Measurements from ENCODE around the gene CTPS1. TPM values are rescaled to one million over a fixed set of nuclear protein-coding genes. Genes with fewer than 3 reads are reported as not detected.
A peak's percentile ranks its signal among the peaks of the same experiment; 100 is the strongest.

The CTPS1 gene, protein sequence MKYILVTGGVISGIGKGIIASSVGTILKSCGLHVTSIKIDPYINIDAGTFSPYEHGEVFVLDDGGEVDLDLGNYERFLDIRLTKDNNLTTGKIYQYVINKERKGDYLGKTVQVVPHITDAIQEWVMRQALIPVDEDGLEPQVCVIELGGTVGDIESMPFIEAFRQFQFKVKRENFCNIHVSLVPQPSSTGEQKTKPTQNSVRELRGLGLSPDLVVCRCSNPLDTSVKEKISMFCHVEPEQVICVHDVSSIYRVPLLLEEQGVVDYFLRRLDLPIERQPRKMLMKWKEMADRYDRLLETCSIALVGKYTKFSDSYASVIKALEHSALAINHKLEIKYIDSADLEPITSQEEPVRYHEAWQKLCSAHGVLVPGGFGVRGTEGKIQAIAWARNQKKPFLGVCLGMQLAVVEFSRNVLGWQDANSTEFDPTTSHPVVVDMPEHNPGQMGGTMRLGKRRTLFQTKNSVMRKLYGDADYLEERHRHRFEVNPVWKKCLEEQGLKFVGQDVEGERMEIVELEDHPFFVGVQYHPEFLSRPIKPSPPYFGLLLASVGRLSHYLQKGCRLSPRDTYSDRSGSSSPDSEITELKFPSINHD
- total RNA-seq (2014; rRNA removed; shearing (Covaris generic)), result 19.2 and 23.0 TPM in 2 replicates
- 39.8 and 50.5 TPM in 2 replicates for polyA plus RNA-seq (2015; cell fraction: cytosol; rRNA removed)
- 118 TPM in 2 replicates for polyA plus RNA-seq (2015; cell fraction: nucleus; rRNA removed)

DNA sequence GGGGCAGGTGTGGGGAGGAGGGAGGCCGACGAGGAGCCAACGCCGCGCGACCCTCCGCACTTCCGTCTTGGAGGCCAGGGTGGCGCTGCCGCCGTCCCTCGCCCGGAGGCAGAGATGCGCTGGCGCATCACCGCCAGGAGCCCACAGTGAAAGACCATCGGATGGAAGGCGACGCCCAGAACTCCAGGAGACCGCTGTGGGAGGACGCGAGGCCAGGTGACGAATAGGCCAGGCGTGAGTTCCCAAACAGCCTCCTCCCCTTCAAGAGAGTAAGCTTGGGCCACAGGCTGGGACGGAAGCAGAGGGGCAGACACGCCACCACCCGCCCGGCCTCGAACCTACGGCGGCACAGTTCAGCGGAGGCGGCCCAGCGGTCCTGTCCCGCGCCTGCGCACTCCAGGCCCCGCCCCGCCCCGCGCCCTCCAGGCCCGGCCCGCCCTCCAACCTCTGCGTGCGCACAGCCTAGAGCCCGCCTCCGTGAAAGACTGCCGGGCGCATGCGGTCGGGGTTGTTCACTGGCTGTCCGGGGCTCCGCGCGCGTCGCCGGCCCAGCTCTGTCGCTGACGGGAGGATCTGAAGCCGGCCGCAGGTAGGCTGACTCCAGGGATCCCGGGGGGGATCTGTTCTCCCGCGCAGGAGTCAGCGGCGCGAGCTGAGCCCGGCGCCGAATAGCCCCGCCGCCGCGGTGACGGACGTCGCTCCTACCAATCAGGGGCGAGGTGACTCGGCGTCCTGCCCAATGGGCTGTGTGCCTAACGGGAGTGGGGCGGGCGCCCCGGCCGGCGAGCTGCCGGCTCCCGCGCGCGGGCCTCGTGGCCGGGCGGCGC is at the start of gene CTPS1:
Gene CTPS1, plus strand, starts transcription at position 456 of the 827 bp plus-strand sequence. CDS start 3,595 bp downstream, outside the sequence.
- peak; percentile 90 for DNase-seq (ENCODE audit: low read depth, low spot score)
- in situ Hi-C loops (cut with HindIII; ENCODE audit: low pct_unique_long_range_greater_than_20kb, low sequenced_read_pairs), result no loop called here

DNA sequence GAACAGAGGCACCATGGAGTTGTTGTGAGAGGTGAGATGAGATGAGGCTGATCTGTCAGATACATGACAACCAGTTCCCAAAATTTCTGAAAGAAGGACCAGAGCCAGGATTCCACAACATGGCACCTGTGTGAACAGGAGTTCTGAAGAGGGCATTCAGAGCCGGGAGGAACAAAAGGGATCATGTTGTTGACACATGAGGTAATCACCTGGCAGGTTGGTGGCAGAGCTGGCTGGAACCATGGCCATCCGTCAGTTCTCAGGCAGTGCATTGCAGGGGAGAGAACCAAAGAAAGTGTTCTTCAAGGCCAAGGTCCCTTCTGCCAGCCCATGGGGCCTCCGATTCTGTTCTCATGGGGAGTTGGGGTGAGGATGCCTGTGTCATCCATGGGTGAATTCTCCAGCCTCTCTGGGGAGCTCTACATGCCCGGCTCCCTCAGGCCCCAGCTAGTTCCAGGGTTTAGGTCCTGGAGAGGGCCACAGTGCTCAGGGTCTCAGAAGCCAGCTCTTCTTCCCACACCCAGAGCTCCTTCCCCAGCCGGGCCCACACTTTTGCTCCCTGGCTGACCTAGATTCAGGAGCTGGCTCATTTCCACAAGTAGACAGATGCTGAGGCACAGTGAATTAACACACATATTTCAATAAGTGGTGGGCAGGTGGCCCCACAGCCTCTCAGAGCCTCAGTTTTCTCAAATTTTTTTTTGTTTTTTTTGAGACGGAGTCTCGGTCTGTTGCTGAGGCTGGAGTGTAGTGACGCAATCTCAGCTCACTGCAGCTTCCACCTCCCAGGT is 49.1 kb upstream of the CTPS1 start:
- in situ Hi-C loops (cut with HindIII; ENCODE audit: low pct_unique_long_range_greater_than_20kb, low sequenced_read_pairs), result no loop called here
- DNase-seq (ENCODE audit: low read depth, low spot score), result no peak

DNA sequence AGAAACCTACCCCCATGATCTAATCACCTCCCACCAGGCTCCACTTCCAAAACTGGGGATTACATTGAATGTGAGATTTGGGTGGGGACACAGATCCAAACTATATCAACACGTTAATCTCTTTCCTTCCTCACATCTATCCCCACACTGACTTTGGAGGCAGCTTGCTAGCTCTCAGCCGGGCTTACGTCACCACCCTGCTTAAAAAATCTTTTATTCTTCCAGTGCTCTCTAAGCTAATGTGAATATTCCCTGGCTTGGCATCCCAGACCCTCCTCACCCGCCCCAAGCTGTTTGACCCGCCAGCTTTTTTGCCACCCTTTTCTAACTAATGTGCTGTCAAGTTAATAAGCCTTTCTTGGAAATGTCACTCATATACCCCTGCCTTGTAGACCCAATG is 47.9 kb upstream of the CTPS1 start:
- DNase-seq (ENCODE audit: low read depth, low spot score), result no peak
- in situ Hi-C loops (cut with HindIII; ENCODE audit: low pct_unique_long_range_greater_than_20kb, low sequenced_read_pairs), result no loop called here

DNA sequence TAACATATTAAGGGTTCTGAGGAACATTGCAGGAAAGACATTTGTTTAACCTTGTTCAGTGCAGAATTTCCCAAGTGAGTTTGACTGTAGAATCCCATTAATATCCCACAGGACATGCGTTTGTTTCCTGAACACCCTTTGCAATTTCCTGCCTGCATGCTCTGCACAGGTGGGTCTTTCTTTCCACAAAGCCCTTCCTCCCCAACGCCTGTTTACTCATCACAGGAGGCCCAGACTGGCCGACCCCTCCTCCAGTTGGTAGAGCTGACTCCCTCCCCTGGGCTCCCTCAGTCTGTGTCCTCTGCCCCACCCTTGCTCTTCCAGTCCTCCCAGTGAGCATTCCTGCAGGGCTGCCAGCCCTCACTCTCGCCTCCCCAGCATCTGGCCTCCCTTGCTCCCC is 47.5 kb upstream of the CTPS1 start:
- no peak for DNase-seq (ENCODE audit: low read depth, low spot score)
- in situ Hi-C loops (cut with HindIII; ENCODE audit: low pct_unique_long_range_greater_than_20kb, low sequenced_read_pairs), result no loop called here

DNA sequence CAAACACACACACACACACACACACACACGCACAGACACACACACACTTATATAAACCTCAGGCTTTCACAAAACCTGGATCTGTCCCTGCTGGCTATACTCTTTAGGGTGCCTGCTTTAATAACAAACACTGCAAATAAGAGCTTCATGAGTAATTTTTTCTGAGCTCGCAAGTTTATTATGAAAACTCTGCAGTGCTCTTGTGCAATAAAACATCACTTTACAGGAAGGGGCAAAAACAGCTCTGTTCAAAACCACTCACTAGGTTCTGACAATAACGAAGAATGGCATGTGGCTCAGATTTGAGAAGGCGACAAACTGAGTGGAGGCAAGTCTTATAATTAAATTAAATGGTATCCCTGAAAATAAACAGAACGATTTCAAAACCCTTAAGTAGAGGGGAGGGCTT is 42.6 kb upstream of the CTPS1 start:
- DNase-seq (ENCODE audit: low read depth, low spot score), result no peak
- in situ Hi-C loops (cut with HindIII; ENCODE audit: low pct_unique_long_range_greater_than_20kb, low sequenced_read_pairs), result no loop called here

DNA sequence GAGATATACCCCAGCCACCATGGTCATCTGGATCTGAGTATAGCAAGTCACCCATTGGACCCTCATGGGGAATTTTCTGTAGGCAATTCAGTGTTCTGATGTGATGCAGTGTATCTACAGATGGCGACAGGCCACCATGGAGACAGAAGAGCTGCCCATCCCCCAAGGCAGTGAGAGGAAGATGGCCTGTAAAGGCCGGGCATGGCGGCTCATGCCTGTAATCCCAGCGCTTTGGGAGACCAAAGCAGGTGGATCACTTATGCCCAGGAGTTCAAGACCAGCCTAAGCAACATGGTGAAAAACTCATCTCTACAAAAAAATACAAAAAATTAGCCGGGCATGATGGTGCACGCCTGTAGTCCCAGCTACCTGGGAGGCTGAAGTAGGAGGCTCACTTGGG is 41.1 kb upstream of the CTPS1 start:
- in situ Hi-C loops (cut with HindIII; ENCODE audit: low pct_unique_long_range_greater_than_20kb, low sequenced_read_pairs), result no loop called here
- no peak for DNase-seq (ENCODE audit: low read depth, low spot score)

DNA sequence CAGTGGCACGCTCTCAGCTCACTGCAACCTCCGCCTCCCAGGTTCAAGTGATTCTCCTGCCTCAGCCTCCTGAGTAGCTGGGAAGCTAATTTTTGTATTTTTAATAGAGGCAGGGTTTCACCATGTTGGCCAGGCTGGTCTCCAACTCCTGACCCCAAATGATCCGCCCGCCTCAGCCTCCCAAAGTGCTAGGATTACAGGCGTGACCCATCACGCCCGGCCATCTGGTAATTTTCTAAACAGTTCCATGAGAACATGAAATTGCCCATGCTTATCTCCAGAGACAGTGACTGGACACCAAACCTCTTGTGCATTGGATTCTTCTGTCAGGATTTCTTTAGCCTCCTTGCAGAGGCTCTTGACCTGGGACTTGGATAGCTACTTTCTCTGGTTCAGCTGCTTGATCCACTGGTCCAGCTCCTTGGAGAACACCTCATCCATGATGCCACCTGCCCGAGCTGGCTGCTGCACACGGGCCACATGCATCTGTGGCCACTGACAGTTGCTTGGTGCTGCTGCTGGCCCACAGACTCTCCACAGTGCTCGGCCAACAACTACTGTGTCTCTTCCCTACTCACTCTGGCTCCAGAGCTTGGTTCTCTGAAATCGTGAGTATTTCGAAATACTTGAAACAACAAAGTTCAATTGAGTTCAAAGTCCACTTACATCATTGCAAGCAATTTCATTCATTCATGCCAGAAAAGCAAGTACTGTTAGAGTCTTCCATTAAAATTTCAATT is 40.0 kb upstream of the CTPS1 start:
- peak; percentile 39 for DNase-seq (ENCODE audit: low read depth, low spot score)
- in situ Hi-C loops (cut with HindIII; ENCODE audit: low pct_unique_long_range_greater_than_20kb, low sequenced_read_pairs), result no loop called here

DNA sequence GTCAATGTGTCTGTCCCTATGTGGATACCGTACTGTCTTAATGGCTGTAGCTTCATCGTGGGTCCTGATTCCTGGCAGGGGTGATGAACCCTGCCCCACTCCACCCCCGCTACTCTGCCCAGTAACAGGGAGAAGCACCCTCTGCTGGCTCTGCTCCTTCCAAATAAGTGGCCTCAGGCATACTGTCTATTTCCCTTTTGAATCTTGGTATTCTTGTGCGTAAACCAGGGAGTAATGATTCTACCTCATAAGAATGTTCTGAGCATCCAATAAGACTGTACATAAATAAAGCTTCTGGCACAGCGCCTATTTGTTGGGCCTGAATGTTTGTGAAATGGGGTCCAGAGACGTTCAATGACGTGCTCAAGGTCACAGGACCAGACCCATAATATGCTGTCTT is 35.2 kb upstream of the CTPS1 start:
- DNase-seq (ENCODE audit: low read depth, low spot score), result peak; percentile 58
- in situ Hi-C loops (cut with HindIII; ENCODE audit: low pct_unique_long_range_greater_than_20kb, low sequenced_read_pairs), result no loop called here

DNA sequence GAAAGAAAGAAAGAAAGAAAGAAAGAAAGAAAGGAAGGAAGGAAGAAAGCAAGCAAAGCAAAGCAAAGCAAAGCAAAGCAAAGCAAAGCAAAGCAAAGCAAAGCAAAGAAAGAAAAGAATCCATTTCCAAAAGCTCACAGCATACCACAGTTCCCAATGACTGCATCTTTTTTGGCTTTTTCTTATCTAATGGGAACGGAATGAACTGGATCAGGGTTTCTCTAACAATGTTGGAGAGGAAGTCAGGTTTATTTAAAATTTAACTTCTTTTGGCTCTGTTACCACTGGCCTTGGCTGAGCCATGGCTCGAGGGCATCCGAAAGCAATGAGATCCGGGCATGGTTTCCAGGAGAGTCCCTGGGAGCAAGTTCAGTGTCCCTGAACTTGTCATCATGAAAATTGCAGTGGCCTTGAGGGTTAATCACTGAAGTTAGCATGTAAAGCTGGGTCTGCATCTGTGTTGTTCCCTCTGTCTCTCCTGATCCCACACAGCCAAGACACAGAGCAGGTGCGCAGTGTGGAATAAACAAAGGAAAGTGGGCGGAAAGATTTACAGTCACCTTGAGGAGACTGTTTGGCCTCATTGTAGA is 34.6 kb upstream of the CTPS1 start:
- in situ Hi-C loops (cut with HindIII; ENCODE audit: low pct_unique_long_range_greater_than_20kb, low sequenced_read_pairs), result no loop called here
- no peak for DNase-seq (ENCODE audit: low read depth, low spot score)

DNA sequence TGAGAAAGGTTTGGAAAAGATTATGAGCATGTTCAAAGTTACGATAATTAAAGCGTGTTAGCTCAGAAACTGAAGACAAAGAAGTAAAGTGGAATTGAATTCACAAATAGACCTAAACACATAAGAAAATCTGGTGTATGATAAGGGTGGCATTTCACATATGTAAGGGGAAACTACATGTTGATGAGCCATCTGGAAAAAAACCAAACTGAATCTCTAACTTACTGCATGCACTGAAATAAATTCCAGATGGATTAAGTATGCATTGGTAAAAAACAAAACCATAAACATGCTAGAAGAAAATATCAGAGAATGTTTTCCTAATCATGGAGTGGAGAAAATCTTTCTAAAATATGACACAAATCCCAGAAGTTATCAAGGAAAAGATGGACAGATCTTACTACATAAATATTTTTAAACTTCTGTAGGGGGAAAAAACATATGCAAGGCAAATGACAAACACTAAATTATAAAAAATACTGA is 34.0 kb upstream of the CTPS1 start:
- in situ Hi-C loops (cut with HindIII; ENCODE audit: low pct_unique_long_range_greater_than_20kb, low sequenced_read_pairs), result no loop called here
- no peak for DNase-seq (ENCODE audit: low read depth, low spot score)

DNA sequence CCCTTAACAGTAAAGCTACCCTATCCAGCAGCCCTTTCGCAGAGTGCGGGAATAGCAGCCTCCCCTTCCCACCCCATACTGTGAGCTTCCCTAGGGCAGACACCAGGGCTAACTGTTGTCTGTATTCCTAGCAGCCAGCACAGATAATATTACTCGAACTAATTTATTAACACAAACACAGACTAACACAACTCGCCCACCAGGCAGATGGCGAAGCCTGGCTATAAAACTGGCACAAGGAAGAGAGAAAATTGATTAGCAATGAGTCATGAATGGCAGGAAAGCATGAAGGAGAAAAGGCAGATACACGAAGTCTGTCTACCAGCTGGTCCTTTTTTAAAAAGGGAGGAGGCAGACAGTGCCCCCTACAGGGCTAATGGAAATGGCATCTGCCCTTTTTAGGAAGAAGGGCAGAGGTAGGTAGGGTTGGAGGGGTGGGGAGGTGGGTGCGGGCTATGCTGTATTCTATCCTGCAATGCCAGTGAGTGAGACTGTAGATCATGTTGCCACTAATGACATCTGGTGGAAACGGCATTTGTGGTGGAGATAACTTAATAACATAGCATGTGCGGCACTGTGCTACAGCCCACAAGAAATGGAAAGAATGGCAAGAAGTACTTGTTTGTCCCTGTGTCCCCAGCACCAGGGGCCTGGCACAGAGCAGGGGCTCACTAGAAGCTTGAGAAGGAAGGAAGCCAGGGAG is 30.6 kb upstream of the CTPS1 start:
- in situ Hi-C loops (cut with HindIII; ENCODE audit: low pct_unique_long_range_greater_than_20kb, low sequenced_read_pairs), result no loop called here
- peak; percentile 83 for DNase-seq (ENCODE audit: low read depth, low spot score)

DNA sequence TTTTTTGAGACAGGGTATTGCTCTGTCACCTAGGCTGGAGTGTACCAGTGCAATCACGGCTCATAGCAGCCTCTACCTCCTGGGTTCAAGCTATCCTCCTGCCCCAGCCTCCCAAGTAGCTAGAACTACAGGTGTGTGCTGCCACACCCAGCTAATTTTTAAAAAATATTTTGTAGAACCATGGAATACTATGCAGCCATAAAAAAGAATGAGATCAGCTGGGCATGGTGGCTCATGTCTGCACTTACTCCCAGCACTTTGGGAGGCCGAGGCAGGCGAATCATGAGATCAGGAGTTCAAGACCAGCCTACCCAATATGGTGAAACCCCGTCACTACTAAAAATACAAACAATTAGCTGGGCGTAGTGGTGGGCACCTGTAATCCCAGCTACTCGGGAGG is 29.9 kb upstream of the CTPS1 start:
- in situ Hi-C loops (cut with HindIII; ENCODE audit: low pct_unique_long_range_greater_than_20kb, low sequenced_read_pairs), result no loop called here
- no peak for DNase-seq (ENCODE audit: low read depth, low spot score)

DNA sequence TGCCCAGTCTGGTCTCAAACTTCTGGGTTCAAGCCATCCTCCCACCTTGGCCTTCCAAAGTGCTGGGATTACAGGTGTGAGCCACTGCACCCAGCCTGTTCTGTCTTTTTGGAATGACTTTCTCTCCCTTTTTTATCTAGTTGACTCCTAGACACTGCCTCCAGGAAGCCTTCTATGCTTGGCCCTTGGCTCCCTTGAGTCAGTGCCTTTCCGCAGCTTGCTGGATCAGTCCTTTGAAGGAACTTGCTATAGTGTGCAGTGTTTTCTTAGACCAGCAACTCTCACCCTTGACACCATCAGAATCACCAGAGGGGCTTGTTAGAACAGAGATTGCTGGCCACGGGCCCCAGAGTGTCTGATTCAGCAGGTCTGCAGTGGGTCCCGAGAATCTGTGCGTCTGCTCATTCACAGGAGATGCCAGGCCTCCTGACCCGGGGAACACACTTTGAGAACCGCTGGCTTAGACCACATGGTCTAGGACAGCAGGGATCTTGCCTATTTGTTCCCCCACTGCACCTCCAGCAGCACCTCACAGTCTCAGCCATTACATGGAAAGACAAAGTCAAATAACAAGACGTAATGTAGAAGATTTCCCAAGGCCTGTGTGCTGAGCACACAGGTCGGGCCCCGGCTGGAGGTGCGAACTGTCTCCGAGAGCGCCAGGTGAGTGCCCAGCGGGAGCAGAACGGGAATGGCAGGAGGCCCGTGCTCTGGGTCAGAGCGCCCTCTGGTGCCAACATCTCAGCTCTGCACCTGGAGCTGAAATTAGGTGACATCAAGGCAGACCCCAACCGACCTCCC is 27.4 kb upstream of the CTPS1 start:
- in situ Hi-C loops (cut with HindIII; ENCODE audit: low pct_unique_long_range_greater_than_20kb, low sequenced_read_pairs), result no loop called here
- DNase-seq (ENCODE audit: low read depth, low spot score), result peak; percentile 63

DNA sequence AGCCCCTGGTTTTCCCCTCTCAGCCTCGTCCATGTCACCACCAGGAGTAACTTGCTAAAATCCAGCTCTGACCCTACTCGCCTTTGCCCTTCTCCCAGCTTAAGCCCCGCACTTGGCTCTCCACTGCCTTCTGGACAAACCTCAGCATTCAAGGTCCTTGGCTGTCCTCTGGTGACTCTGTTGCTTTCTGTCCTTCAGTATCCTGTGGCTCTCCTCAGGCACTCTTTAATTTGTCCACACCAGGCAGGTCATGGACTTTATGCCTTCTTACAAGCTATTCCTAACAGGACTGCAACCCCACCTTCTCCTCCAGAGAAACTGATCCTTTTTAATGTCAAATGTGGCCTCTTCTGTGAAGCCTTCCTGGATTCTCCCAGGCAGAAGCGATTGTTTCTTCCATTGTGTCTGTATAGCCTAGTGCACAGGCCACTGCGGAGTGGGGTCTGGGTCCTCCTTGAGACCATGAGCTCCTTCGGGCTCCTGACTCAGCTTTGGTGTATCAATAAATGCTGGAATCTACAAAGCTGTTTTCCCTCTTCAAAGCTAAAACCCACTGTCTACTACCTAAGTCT is 26.7 kb upstream of the CTPS1 start:
- in situ Hi-C loops (cut with HindIII; ENCODE audit: low pct_unique_long_range_greater_than_20kb, low sequenced_read_pairs), result no loop called here
- DNase-seq (ENCODE audit: low read depth, low spot score), result no peak

DNA sequence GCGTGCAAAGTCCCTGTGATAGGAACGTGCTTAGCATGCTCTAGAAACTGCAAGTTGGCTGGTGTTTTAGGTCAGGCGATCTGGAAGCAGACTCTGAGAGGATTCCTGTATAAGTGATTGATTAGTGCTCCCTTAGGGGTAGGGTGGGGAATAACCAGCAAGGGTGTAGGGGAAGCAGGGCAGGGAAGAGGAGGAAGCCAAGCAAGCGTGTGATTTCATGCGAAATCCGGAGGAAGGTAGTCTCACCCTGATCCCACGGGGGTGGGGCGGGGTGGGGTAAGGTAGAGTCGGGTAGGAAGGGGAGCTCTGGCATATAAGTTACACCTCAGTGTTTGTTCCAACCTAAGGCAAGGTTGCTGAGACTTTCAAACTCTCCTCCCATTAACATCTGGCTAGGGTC is 24.9 kb upstream of the CTPS1 start:
- in situ Hi-C loops (cut with HindIII; ENCODE audit: low pct_unique_long_range_greater_than_20kb, low sequenced_read_pairs), result no loop called here

More for the DNA sequence above, 24.9 kb upstream of the CTPS1 start:
- DNase-seq (ENCODE audit: low read depth, low spot score), result no peak

Measured in SK-MEL-5 (cell line).